ENCODE results near the gene CHST5. TPM values are rescaled to one million over a fixed set of nuclear protein-coding genes. Genes with fewer than 3 reads are reported as not detected.
"Not testable (repeated sequence)": the region's sequence is repeated elsewhere in the genome, so short reads cannot be mapped to it uniquely, and the experiment has no call there.

The CHST5 gene
- total RNA-seq, 2 donors from 2014 or later: not detected

- intact Hi-C loops (cut with DNase I): no loop called here
- DNase-seq (ENCODE audit: low spot score): peak; percentile 14
These were observed 9.7 kb downstream of the CHST5 start for GRCh38 chr16:75526032-75526790.

GRCh38 chr16:75519175-75519574, 16.7 kb downstream of the CHST5 start:
- no peak for DNase-seq (ENCODE audit: low spot score)
- intact Hi-C loops (cut with DNase I): no loop called here

- DNase-seq (ENCODE audit: low spot score): peak; percentile 54
- intact Hi-C loops (cut with DNase I): not testable (repeated sequence)
These were observed 19.5 kb downstream of the CHST5 start for GRCh38 chr16:75516189-75516966.

GRCh38 chr16:75514296-75514695, 21.6 kb downstream of the CHST5 start:
- peak; percentile 9 for DNase-seq (ENCODE audit: low spot score)
- intact Hi-C loops (cut with DNase I): no loop called here

- DNase-seq (ENCODE audit: low spot score): no peak
- intact Hi-C loops (cut with DNase I): no loop called here
These were observed 29.3 kb downstream of the CHST5 start for GRCh38 chr16:75506574-75506973.

- intact Hi-C loops (cut with DNase I): no loop called here
These were observed 29.8 kb downstream of the CHST5 start for GRCh38 chr16:75506107-75506506.

GRCh38 chr16:75503801-75504200, 32.1 kb downstream of the CHST5 start:
- intact Hi-C loops (cut with DNase I): no loop called here
- DNase-seq (ENCODE audit: low spot score): no peak

More at GRCh38 chr16:75506107-75506506, 29.8 kb downstream of the CHST5 start:
- DNase-seq (ENCODE audit: low spot score): no peak

- intact Hi-C loops (cut with DNase I): no loop called here
- no peak for DNase-seq (ENCODE audit: low spot score)
These were observed 32.8 kb downstream of the CHST5 start for GRCh38 chr16:75502916-75503605.

GRCh38 chr16:75501820-75502219, 34.1 kb downstream of the CHST5 start:
- intact Hi-C loops (cut with DNase I); DNase-seq (ENCODE audit: low spot score): not testable (repeated sequence)

GRCh38 chr16:75501359-75501758, 34.5 kb downstream of the CHST5 start:
- intact Hi-C loops (cut with DNase I): no loop called here
- no peak for DNase-seq (ENCODE audit: low spot score)

- DNase-seq (ENCODE audit: low spot score); intact Hi-C loops (cut with DNase I): not testable (repeated sequence)
These were observed 37.1 kb downstream of the CHST5 start for GRCh38 chr16:75498605-75499322.

- intact Hi-C loops (cut with DNase I): no loop called here
- DNase-seq (ENCODE audit: low spot score): no peak
These were observed 38.4 kb downstream of the CHST5 start for GRCh38 chr16:75497558-75497957.

- intact Hi-C loops (cut with DNase I): no loop called here
- no peak for DNase-seq (ENCODE audit: low spot score)
These were observed 40.7 kb downstream of the CHST5 start, which contains the start of gene CHST6 for GRCh38 chr16:75495076-75495674. TSS of gene CHST6 (minus strand) at chr16:75495441. CDS start at chr16:75479828, 15,613 bp downstream.

GRCh38 chr16:75494661-75495075, 41.2 kb downstream of the CHST5 start:
- no peak for DNase-seq (ENCODE audit: low spot score)
- intact Hi-C loops (cut with DNase I): no loop called here

- DNase-seq (ENCODE audit: low spot score): no peak
- intact Hi-C loops (cut with DNase I): no loop called here
These were observed 41.7 kb downstream of the CHST5 start for GRCh38 chr16:75494184-75494583.

- DNase-seq (ENCODE audit: low spot score): no peak
- intact Hi-C loops (cut with DNase I): no loop called here
These were observed 44.0 kb downstream of the CHST5 start for GRCh38 chr16:75491876-75492275.

- intact Hi-C loops (cut with DNase I): no loop called here
- DNase-seq (ENCODE audit: low spot score): no peak
These were observed 47.6 kb downstream of the CHST5 start for GRCh38 chr16:75488322-75488721.

- no peak for DNase-seq (ENCODE audit: low spot score)
- intact Hi-C loops (cut with DNase I): no loop called here
These were observed 49.1 kb downstream of the CHST5 start for GRCh38 chr16:75486676-75487313.
